GM19193 (cell line): Measurements from ENCODE around the gene KRT77.

ENCODE experiments used
- POLR2A ChIP-seq: IDR thresholded peaks from 4 replicates; pipeline ENCODE4 v1.6.1; 2011; ENCODE audit not compliant: insufficient read depth, insufficient read length; ENCODE audit errors: extremely low read depth

KRT77 gene

DNA sequence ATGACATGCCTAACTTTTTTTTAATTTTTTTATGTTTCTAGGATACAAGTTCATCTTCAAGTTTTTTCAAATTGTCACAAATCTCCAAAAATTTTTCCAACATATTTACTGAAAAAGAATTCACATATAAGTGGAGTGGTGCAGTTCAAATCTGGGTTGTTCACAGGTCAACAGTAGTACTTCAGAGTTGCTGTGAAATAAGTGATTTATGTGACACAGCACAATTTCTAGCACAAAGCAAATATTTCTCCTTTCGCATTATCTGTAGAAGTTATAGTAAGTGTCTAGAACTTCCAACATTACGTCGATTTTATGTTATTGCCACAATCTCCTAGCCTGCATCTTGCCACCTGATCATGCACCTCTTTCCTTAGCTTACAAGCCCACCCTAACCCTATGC lies 41.7 kb downstream of the KRT77 start:
- no peak for TF ChIP-seq POLR2A

DNA sequence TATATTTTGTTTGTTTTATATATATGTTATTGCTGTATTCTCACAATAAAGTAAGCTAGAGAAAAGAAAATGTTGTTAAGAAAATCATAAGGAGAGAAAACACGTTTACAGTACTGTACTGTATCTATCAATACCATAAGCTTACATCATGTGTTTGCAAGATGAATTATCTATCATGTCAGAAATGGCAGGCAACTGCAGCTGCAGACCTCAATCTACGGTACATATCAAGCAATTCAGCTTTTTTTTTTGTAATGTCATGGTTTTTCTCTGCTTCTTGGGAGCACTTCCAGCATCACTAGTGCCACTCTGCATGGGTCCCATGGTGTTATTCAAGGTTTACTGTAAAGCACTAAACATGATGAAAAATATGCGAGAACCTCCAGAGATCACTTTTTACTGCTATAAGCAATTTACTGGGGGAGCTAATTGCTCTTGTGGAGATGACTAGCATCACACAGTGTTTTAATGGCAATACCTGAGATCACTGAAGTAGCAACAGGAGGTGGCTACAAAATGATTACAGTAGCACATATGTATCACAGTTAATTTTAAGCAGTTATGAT lies 42.3 kb downstream of the KRT77 start:
- no peak for TF ChIP-seq POLR2A

DNA sequence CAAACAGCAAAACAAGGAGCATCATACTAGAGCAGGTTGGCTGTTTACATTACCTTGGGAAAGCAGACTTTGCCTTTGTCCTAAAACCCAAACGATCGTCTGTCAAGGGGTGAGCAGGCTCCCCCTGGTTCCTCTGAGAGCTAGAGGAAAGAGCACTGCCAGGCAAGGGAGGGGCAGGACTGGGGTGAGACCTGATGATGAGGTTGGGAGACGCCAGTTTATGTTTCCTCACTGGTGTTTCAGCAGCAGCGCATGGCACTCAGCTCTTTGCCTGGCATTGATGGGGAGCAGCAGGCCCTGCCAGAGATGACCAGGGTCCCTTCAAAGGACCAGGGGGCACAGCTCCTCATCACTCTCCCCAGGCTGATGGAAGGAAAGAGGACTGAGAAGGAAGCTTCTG lies 43.4 kb downstream of the KRT77 start:
- TF ChIP-seq POLR2A: no peak

DNA sequence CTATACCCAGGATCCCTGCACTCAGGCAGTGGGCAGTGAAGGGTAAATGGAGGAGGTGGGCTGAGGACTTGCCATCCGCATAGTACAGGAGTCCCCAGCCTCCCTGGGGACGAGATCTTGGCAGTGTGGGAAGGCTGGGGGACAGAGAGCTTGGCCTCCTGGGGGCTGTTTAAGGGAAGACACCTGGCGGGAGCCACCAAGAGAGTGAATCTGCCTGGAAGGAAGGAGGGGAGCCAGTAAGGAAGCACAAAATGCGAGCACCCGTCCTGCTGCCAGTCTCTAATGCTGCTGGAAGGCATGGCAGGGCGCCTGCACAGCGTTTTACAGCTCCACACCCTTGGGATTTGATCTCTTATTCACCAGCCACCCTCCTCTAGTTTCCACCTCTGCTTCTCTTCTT lies 43.9 kb downstream of the KRT77 start:
- TF ChIP-seq POLR2A: no peak

DNA sequence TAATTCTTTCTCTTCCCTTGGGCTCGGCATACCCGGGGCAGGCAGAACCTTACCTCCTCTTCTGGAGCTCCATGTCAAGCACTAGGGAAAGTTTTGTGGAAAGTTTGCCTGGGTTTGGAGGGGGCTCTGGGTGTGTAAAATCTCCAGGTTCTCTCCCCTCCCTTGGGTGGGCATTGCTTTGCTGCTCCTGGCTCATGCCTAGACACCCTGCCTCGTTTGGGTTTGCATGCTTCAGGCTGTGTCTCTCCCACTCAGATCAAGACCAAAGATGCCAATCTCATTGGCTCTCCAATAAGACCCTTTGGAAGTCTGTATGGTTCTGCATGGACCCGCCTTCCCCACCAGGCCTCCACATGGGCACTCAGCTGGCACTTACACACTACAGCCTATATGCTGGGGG lies 45.1 kb downstream of the KRT77 start:
- no peak for TF ChIP-seq POLR2A

DNA sequence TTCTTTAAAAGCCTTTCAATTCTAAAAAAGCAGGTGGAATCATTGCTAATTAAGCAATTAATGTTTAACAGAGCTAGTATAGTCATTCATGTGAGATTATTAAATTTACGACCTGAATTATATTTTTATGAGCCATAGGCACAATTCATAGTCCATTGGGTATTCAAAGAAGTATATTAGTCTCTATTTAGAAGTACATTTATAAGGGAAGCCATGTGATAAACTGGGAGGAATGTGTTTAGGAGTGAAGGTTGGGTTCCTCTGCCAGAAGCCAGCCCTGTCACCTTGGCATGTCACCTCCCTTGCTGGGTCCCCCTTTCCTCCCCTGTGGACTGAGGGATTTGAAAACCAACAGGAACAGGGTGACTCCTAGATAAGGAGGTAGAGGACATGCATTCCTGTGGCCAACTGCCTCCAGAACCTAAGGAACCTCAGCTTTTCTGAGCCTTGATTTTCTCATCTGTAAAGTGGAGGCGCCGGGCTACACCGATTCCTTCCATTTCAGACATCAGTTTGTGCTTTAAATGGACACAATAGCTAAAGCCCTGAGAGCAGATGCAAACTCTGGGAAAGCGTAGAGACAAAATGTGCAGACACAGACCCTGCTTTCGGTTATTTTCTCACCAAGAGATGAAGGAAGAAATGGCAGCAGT lies 45.9 kb downstream of the KRT77 start:
- TF ChIP-seq POLR2A: no peak

DNA sequence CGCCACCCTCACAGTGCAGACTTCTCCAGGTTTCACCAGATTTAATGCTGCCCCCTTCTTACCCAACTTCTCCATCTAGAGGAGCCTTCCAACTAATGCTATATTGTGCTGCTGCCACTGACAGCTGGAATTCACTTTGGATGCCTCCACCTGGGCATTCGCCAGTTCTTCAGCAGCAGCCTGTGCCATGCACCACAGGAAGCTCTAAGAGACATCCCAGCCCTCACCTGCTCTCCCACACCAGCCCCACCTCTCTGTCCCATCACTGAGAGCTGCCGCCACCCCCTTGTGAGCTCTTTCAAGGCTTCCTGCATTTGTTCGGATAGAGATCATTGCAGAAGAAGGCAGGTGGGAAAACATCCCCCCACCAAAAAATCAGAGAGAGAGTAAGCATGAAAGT lies 46.7 kb downstream of the KRT77 start:
- TF ChIP-seq POLR2A: no peak

DNA sequence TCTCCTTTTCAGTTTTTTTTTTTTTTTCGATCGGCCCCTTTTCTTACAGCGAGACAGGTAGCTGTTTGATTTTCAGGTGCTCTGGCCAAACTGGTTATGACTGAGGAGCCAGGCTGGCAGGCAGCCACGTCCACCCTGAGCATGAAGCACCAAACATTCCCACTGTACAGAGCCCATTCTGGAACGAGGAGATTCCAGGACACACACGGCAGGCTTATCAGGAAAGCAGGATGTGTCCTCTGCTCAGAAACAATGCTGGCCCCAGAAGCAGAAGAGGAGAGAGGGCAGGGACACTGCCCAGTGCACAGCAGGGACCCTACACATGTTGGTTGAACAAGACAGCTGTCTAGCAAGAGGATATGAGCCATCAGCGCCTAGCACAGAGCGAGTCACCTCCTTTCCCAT lies 47.6 kb downstream of the KRT77 start:
- TF ChIP-seq POLR2A: no peak

DNA sequence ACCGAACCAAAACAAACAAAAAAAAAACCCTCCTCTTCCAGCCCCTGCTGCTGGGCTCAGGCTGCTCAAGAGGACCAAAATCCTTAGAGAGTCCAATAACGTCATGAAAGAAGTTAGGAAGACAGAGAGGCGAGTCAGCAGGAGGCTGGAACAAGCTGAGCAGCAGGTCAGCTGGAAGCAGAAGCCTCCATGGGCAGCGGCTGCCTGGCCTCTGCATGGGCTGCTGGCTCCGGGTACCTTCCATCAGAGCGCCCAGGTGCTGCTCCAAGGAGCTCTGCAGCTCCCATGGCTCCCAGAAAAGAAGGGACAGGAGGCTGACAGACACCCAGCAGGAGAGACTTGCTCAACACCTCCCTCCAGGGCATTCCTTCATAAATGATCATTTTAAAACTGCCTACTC lies 48.1 kb downstream of the KRT77 start:
- TF ChIP-seq POLR2A: no peak

DNA sequence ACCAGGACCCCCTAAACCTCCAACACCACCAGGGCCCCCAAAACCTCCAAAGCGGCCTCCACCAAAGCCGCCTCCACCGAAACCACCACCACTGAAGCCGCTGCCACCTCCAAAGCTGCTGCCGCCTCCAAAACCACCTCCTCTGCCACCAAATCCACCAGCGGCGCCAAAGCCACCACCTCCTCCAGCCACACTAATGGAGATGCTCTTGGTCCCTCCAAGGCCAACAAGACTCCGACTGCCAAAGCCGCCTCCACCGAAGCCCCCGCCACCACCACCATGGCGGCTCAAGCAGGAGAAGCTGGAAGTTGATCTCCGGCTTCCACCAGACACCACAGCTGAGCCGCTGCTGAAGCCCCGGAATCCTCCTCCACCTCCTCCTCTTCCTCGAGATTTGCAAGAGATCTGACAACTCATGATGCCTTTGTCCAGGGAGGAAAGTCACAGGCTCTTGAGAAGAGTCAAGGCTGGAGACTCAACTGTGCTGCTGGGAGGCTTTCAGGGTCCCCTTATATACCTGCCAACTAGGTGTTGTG lies 51.5 kb downstream of the KRT77 start, which contains the start of gene KRT2:
TSS of gene KRT2 (minus strand) at position 486 of the 536 bp plus-strand sequence. CDS start at position 417, 69 bp downstream.
- TF ChIP-seq POLR2A: no peak

DNA sequence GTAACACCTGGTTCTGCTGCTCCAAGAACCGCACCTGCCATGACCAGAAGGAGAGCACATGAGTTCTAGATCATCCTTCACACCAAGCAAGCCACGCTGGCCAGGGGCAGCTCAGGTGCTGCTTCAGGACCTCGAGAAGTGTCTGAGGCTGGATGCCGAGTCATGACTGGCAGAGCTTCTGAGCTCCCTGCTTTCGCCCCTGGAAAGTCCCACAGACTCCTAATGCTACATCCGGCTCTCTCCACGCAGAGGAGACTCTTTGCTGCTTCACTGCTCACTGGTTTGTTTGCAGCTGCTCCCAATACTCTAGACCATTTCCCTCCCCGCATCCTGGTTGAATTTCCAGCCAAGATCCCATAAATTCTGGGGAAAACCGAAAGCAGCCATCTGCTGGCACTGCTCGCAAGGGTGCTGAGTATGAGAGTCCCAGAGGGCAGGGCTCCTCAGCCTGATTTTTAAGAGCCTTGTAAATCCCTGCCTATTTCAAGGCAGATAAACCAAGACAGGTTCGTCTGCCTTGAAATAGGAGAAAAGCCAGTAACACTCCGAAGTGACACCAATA lies 52.7 kb downstream of the KRT77 start:
- no peak for TF ChIP-seq POLR2A

DNA sequence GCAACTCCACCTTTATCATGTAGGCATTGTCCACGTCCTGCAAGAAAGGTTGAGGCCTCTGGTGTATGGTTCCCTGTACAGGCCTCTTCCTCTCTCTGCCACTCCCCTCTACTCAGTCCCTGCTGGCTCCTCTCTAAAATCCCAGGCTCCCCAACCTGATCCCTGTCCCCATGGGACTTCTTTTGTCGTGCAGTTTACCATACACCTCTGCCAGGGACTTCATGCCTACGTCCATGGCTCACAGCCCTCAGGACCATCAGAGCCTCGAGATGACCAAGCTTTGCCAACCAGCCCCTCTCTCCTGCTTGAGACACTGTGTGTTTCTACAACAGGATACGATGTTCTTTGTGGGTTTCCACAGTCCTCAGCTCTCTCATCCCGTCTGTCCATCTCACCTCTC lies 54.3 kb downstream of the KRT77 start:
- no peak for TF ChIP-seq POLR2A

DNA sequence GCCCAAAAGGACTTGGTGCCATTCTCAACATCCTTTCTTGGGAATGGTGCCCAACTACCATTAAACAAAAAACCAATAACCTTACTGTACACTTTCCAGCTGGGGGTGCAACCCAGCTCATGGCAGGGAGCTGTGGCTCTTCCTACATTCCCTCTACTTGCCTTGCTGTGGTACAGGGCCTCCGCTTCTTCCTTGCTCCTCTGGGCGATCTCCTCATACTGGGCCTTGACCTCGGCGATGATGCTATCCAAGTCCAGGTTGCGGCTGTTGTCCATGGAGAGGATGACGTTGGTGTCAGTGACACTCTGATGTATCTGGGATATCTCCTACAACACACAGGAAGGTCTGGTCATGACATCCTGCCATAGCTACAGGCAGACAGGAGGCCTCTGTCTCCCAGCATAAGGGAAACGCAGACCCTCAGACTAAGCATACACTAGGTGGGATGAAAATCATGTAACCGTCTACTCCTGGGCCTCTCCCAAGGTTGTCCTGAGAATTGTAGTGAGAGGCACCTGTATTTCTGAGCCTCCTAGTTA lies 55.2 kb downstream of the KRT77 start:
- no peak for TF ChIP-seq POLR2A

DNA sequence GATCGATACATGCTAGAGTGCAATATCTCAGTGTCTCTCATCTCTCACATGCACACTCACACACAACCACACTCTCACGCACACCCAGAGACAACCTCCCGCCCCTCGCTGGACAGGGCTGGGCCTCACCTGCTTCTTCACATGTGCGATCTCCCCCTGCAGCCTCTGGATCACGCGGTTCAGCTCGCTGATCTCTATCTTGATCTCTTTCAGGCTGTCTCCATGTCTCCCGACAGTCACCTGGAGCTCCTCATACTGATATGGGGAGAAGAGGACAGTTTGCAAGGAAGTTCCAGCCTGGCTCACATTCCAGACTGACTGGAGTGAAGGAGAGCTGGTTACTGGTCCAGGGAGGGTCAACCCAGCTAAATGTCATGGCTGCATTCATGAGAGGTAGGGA lies 55.7 kb downstream of the KRT77 start:
- TF ChIP-seq POLR2A: no peak

DNA sequence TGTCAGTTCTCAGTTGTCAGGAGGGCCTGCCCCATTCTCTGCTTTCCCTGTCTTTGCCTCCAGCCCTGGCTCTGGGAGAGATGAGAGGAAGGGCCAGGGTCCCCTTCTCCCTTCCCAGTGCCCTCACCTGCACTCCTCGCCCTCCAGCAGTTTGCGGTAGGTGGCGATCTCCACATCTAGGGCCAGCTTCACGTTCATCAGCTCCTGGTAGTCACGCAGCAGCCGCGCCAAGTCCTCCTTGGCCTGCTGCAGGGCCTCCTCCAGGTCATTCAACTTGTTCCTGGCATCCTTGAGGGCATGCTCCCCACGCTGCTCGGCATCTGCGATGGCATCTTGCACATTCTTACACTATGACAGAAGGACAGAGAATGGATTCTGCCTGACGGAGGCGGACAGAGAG lies 56.7 kb downstream of the KRT77 start:
- TF ChIP-seq POLR2A: no peak

DNA sequence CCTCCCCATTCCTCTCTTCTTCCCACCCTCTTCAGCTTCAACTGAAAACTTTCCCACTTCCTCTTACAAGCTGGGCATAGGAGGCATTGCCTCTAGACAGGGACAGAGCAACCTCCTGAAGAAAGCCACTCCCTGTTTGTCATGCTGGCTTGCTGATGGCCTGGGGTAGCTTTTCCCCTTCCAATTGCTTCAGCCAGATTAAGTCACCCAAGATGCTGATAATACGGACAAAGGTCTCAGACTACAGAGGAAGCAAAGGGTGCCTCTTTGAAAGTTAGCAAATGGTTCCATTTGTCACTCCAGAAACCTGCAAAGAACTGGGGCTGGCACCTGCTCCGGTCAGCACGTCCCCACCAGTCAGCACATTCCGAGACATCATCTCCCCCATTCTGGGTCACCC lies 57.3 kb downstream of the KRT77 start:
- TF ChIP-seq POLR2A: no peak

DNA sequence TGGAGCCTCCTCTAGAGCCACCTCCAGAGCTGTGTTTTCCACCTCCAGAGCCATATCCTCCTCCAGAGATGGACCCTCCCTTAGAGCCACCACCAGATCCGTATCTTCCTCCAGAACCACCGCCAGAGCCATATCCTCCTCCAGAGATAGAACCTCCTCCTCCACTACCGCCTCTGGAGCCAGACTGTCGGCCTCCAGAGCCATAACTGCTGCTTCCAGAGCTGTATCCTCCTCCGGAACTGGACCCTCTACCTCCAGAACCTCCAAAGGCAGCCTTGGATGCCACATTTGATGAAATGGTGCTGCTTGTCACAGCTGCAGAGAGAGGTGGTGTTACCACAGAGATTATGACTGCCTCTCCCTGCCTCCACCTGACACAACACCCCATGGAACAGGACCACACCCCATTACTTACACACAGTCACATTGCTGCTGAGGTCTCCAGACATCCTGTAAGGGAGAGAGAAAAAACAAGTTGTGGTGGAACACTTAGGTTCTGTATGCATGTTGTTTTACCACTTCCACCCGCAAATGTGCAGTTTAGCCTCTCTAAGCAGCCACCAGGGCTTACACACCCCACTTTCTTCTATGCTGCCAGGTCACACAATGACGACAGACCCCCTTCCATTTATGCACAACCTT lies 58.1 kb downstream of the KRT77 start:
- TF ChIP-seq POLR2A: no peak

DNA sequence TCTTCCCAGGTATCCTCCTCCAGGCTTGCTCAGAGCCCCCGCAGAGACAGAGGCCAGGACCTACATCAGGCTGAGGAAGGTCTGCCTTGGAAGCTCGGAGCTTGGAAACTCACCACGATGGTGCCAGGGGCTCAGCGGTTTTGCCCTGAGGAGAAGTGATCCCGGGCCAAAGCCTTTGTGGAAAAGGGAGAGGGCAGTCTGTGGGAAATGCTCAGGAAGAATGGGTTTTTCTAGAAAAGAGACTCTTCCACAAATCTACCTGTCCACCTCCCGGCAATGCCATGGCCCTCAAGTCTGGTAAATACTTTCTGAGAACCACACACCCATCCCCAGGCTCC lies 59.3 kb downstream of the KRT77 start:
- no peak for TF ChIP-seq POLR2A
